Right atrium auricular region (tissue), 2 donors: ENCODE data around the gene MALRD1. TPM values are rescaled to one million over a fixed set of nuclear protein-coding genes. Genes with fewer than 3 reads are reported as not detected.

Source experiments
- DNase-seq: peaks from one replicate; pipeline ENCODE4 v3.0.0-alpha.2; 2019; ENCODE audit warnings: low spot score
- H3K27ac ChIP-seq, 2 donors: fragments of 200-600 bp; sonication (generic); 1 replicate in 1 of 2; 2 replicates in 1 of 2; pipeline ENCODE4 v1.5.1; 2016 to 2019
- H3K27me3 ChIP-seq, 2 donors: fragments of 200-600 bp; sonication (generic); one replicate each; pipeline versions ENCODE4 v1.5.1 to v1.6.0; 2017 to 2019
- H3K36me3 ChIP-seq: fragments of 200-600 bp; sonication (generic); one replicate; pipeline ENCODE4 v1.5.1; 2016
- H3K4me1 ChIP-seq, 2 donors: fragments of 200-600 bp; sonication (generic); one replicate each; pipeline versions ENCODE4 v1.5.1 to v1.6.0; 2017 to 2019
- H3K4me3 ChIP-seq, 2 donors: fragments of 200-600 bp; sonication (generic); 1 replicate in 1 of 2; 2 replicates in 1 of 2; pipeline ENCODE4 v1.5.1; 2017 to 2019; ENCODE audit warnings: mild to moderate bottlenecking in 1 of 2, moderate library complexity in 1 of 2
- H3K9me3 ChIP-seq, 2 donors: fragments of 200-600 bp; sonication (generic); one replicate each; pipeline ENCODE4 v1.5.1; 2019
- total RNA-seq, 2 donors: library from RNA; depleted of rRNA; stranded (reverse); fragments of >200 nt; gene quantifications; one replicate each; pipeline ENCODE4 v1.1.0, GENCODE V29; 2016
- TF ChIP-seq, protein P1 (sequence below), 2 donors: fragments of 200-600 bp; sonication (generic); IDR thresholded peaks; one replicate each; pipeline ENCODE4 v1.5.1; 2019; ENCODE audit warnings: antibody characterized with exemption in 2 of 2

The MALRD1 gene
- total RNA-seq, 2 donors from 2014 or later, result 0.71 to 1.3 TPM

DNA sequence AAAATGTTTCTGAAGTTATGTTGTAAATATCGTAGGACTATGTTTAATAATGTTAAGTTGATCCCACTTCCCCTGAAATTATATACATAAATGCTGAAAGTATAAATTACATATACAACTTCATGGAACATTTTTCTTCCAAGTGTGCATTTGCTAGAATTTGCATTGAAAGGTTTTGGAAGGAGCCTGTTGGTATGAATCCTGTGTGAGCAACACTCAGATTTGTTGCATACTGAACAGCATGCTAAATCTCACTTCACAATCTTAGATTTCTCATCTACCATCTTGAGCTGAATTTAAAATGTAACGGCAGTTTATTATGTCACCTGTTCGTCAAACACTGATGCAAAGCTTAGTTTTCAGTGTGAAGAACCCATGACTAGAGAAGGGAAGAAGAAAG, 172.6 kb downstream of the MALRD1 start:
- DNase-seq, result no peak
- Histone ChIP-seq H3K4me3 (no peak overlapping the region), H3K4me1 (no peaks in the 10 kb centered on the region), H3K27me3 (no peaks in the 10 kb centered on the region), H3K9me3 (no peaks in the 10 kb centered on the region), H3K36me3 (no peaks in the 10 kb centered on the region), H3K27ac (no peak overlapping the region)
- TF ChIP-seq, protein P1, sequence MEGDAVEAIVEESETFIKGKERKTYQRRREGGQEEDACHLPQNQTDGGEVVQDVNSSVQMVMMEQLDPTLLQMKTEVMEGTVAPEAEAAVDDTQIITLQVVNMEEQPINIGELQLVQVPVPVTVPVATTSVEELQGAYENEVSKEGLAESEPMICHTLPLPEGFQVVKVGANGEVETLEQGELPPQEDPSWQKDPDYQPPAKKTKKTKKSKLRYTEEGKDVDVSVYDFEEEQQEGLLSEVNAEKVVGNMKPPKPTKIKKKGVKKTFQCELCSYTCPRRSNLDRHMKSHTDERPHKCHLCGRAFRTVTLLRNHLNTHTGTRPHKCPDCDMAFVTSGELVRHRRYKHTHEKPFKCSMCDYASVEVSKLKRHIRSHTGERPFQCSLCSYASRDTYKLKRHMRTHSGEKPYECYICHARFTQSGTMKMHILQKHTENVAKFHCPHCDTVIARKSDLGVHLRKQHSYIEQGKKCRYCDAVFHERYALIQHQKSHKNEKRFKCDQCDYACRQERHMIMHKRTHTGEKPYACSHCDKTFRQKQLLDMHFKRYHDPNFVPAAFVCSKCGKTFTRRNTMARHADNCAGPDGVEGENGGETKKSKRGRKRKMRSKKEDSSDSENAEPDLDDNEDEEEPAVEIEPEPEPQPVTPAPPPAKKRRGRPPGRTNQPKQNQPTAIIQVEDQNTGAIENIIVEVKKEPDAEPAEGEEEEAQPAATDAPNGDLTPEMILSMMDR (IDR thresholded peaks at IDR 0.05), result no peak

DNA sequence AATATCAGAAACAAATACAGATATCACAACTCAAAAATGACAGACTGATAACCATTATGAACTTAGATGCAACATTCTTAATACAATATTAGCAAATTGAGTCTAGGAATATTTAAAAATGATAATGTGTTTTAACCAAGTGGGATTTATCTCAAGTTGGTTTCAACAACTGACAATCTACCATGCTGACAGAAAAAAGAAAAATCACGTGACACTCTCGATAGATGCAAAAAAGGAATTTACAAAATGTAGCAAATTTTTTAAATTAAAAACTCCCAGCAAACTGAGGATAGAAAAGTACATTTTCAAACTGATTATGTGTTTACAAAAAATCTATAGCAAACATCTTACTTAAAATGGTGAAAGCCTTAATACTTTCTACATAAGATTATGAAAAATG, 177.4 kb downstream of the MALRD1 start:
- Histone ChIP-seq H3K27ac (no peak overlapping the region), H3K36me3 (no peaks in the 10 kb centered on the region), H3K27me3 (no peaks in the 10 kb centered on the region), H3K4me3 (no peak overlapping the region), H3K4me1 (no peaks in the 10 kb centered on the region), H3K9me3 (no peaks in the 10 kb centered on the region)
- DNase-seq, result no peak
- TF ChIP-seq, protein P1 (IDR thresholded peaks at IDR 0.05), result no peak

DNA sequence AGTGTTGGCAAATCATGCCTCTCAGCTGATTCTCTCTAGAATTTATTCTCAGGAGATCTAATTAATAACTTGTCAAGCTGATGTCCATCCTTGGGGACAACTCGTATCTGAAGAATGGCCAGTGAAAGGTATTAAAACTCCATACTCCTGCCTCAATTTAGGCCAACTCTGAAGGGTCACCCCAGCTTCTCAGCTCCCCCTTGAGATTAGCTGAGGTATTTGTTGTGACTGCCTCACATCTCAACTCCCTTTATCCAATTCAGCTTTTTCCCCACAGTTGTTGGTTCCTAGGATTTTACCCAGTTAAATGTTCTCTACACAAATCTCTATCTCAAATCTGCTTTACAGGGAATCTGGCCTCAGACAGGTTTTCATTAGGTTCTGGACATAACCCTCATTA, 182.4 kb downstream of the MALRD1 start:
- DNase-seq, result no peak

DNA sequence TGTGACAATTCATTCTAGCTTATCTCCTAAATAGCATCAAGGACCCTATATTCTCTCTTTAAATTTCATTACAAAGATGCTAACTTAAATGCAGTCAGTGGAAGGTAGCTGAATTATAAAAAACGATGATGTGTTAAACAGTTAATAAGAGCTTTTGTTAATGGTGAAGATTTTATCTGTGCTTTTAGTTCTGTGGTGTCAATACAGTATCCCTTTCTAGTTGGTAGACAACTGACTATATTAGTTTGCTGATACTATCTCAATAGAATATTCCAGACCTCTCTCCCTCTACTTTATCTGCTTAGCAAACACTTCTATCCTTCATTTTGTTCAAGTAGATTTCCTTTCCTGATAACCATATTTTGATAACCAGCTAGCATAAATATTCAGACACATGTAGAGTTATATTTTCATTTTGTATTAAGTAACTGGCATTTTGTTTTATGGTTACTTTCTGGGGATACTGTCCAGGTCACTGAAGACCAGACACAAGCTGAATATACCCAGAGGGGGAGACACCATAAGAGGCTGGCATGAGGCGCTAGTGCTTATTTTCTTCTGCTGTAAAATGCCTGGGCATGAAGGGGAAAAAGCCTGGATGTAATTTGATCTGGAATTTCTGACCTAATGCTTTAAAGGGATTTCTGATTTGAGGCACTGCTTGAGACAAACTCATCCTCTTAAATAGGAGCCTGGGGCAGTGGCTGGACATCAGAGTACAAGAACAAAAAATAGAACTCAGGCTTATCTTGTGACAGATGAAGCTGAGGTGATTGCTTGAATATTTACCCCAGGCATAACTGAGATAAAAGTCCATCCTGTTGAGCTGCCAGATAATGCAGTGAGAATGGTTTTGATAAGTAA, 197.5 kb downstream of the MALRD1 start:
- no peak overlapping the region for H3K27ac ChIP-seq
- H3K4me3 ChIP-seq, result no peak overlapping the region
- H3K36me3 ChIP-seq, result no peaks in the 10 kb centered on the region
- DNase-seq, result no peak
- H3K4me1 ChIP-seq, result no peaks in the 10 kb centered on the region
- no peaks in the 10 kb centered on the region for H3K9me3 ChIP-seq
- TF ChIP-seq, protein P1 (IDR thresholded peaks at IDR 0.05), result no peak
- no peaks in the 10 kb centered on the region for H3K27me3 ChIP-seq

More for the DNA sequence above, 182.4 kb downstream of the MALRD1 start:
- Histone ChIP-seq H3K4me1 (no peaks in the 10 kb centered on the region), H3K36me3 (no peaks in the 10 kb centered on the region), H3K9me3 (peaks cover 0 to 12% of the 10 kb centered on the region in 2 donors), H3K27me3 (no peaks in the 10 kb centered on the region), H3K4me3 (no peak overlapping the region), H3K27ac (no peak overlapping the region)
- TF ChIP-seq, protein P1 (IDR thresholded peaks at IDR 0.05), result no peak

DNA sequence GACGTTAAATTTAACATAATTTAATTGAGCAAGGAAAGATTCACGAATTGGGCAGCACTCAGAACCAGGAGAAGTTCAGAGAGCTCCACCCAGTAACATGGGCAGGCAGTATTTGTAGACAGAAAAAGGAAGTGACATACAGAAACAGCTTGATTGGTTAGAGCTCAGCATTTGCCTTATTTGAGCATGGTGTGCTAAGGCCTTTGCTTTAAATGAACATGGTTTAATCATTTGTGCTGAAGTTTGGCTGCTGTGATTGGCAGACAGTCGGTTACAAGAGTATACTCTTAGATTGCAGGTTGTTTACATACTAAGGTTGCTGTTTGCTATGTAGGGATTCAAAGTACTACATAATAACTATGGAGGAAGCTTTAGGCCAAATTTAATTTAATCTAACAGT, 199.2 kb downstream of the MALRD1 start:
- no peak overlapping the region for H3K4me3 ChIP-seq
- DNase-seq, result no peak
- no peaks in the 10 kb centered on the region for H3K27me3 ChIP-seq
- H3K27ac ChIP-seq, result no peak overlapping the region
- TF ChIP-seq, protein P1 (IDR thresholded peaks at IDR 0.05), result no peak
- no peaks in the 10 kb centered on the region for H3K4me1 ChIP-seq
- H3K36me3 ChIP-seq, result no peaks in the 10 kb centered on the region
- H3K9me3 ChIP-seq, result no peaks in the 10 kb centered on the region
